ENCODE data around the gene RAVER1.
A peak's percentile ranks its signal among the peaks of the same experiment; 100 is the strongest.

Gene RAVER1

GRCh38 chr19:10294368-10294697 lies 39.0 kb downstream of the RAVER1 start:
- no peak overlapping the region for H3K4me3 ChIP-seq (ENCODE audit: low read depth, low read length)
- no peak for DNase-seq
- in situ Hi-C loops (cut with HindIII; ENCODE audit: low pct_ligation_motif_present, low sequenced_read_pairs), result no loop called here
- peak; percentile 40 for TF ChIP-seq CTCF (IDR thresholded peaks at IDR 0.05; ENCODE audit: low read depth, low read length, missing control alignments)
- no peak overlapping the region for H3K27ac ChIP-seq
- H3K27me3 ChIP-seq (replicated peaks), result peaks cover 60% of the 10 kb centered on the region
- H3K36me3 ChIP-seq (replicated peaks), result no peaks in the 10 kb centered on the region

- no peak for TF ChIP-seq CTCF (IDR thresholded peaks at IDR 0.05; ENCODE audit: low read depth, low read length, missing control alignments)
- Histone ChIP-seq H3K36me3 (replicated peaks) (no peaks in the 10 kb centered on the region), H3K4me3 (ENCODE audit: low read depth, low read length) (no peak overlapping the region), H3K27me3 (replicated peaks) (peaks cover 60% of the 10 kb centered on the region), H3K27ac (no peak overlapping the region)
- DNase-seq, result no peak
- in situ Hi-C loops (cut with HindIII; ENCODE audit: low pct_ligation_motif_present, low sequenced_read_pairs), result no loop called here
These were observed 39.5 kb downstream of the RAVER1 start for GRCh38 chr19:10293637-10294367.

GRCh38 chr19:10292789-10293636 lies 40.3 kb downstream of the RAVER1 start:
- in situ Hi-C loops (cut with HindIII; ENCODE audit: low pct_ligation_motif_present, low sequenced_read_pairs), result no loop called here
- H3K27ac ChIP-seq, result no peak overlapping the region
- TF ChIP-seq CTCF (IDR thresholded peaks at IDR 0.05; ENCODE audit: low read depth, low read length, missing control alignments), result no peak
- no peaks in the 10 kb centered on the region for H3K36me3 ChIP-seq (replicated peaks)
- DNase-seq, result no peak
- peaks cover 60% of the 10 kb centered on the region for H3K27me3 ChIP-seq (replicated peaks)
- no peak overlapping the region for H3K4me3 ChIP-seq (ENCODE audit: low read depth, low read length)

GRCh38 chr19:10292206-10292788 lies 41.0 kb downstream of the RAVER1 start:
- DNase-seq, result no peak
- in situ Hi-C loops (cut with HindIII; ENCODE audit: low pct_ligation_motif_present, low sequenced_read_pairs), result no loop called here
- Histone ChIP-seq H3K27me3 (replicated peaks) (peaks cover 60% of the 10 kb centered on the region), H3K4me3 (ENCODE audit: low read depth, low read length) (peak overlapping the region; percentile 39), H3K36me3 (replicated peaks) (no peaks in the 10 kb centered on the region), H3K27ac (no peak overlapping the region)
- no peak for TF ChIP-seq CTCF (IDR thresholded peaks at IDR 0.05; ENCODE audit: low read depth, low read length, missing control alignments)

GRCh38 chr19:10291554-10292205 lies 41.6 kb downstream of the RAVER1 start:
- no peaks in the 10 kb centered on the region for H3K36me3 ChIP-seq (replicated peaks)
- no peak for DNase-seq
- in situ Hi-C loops (cut with HindIII; ENCODE audit: low pct_ligation_motif_present, low sequenced_read_pairs), result no loop called here
- H3K27me3 ChIP-seq (replicated peaks), result peaks cover 60% of the 10 kb centered on the region
- TF ChIP-seq CTCF (IDR thresholded peaks at IDR 0.05; ENCODE audit: low read depth, low read length, missing control alignments), result no peak
- peak overlapping the region; percentile 39 for H3K4me3 ChIP-seq (ENCODE audit: low read depth, low read length)
- H3K27ac ChIP-seq, result no peak overlapping the region
